Measurements from ENCODE around the gene RECK.

RECK gene

DNA sequence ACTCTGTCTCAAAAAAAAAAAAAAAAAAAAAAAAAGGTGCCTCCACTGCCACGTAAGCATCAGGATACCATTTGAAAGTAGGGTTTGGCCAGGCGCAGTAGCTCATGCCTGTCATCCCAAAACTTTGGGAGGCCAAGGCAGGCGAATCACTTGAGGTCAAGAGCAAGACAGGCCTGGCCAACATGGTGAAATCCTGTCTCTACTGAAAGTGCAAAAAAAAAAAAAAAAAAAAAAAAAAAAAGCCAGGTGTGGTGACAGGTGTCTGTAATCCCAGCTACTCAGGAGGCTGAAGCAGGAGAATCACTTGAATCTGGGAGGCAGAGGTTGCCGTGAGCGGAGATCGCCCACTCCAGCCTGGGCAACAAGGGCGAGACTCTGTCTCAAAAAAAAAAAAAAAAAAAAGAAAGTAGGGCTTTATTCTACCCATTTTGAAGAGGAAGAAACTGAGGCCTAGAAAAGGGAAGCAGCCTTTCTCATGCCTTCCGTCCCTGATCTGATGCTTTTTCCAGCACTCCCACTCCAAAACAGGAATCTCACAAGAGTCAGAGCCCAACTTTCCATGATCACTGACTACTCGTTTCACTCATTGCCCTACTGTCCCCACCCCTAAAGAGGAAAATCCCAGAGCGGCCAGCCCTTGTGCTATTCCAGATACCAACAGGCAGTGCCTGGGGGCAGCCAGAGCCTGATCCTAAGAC is 116.2 kb downstream of the RECK start:
- TF ChIP-seq CTCF (IDR thresholded peaks at IDR 0.05), result no peak

GRCh38 chr9:36153746-36154145 is 117.0 kb downstream of the RECK start:
- no peak for TF ChIP-seq CTCF (IDR thresholded peaks at IDR 0.05)

DNA sequence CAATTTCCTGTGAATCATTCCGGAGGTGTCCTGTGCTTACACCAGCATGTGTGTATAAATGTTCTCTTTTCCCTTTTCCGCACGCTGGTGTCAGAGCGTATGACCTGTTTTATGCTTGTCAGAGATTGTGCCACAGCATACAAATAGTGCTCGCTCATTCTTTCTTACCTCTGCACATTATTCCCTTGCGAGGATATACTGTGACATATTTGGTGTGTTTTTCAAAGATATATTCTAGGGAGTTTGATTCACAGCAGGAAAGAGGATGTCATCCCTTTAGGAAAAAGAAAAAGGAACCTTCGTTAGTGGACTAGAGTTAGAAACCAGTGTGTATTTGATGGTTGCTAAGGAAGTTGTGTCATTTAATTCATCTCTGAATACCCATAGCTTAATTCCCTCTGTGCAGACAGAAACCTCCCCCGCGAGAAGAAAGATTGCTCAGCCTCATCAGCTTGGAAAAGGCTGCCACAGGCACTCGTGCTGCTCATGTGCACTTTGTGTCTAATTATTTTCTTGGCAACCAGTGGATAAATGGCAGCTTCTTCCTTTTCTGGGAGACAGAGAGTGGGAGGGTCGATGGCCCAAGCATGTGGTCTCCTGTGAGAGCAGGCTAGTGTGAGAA is 117.7 kb downstream of the RECK start:
- no peak for TF ChIP-seq CTCF (IDR thresholded peaks at IDR 0.05)

DNA sequence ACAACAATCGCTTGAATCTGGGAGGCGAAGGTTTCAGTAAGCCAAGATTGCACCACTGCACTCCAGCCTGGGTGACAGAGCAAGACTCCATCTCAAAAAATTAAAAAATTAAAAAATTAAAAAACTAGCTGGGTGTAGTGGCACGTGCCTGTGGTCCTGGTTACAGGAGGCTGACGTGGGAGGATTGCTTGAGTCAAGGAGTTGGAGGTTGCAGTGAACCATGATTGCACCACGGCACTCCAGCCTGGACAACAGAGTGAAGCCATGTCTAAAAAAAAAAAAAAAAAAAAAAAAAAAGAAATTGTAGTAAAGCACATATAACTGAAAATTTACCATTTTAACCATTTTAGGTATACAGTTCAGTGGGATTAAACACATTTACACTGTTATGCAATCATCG is 119.4 kb downstream of the RECK start:
- no peak for TF ChIP-seq CTCF (IDR thresholded peaks at IDR 0.05)

DNA sequence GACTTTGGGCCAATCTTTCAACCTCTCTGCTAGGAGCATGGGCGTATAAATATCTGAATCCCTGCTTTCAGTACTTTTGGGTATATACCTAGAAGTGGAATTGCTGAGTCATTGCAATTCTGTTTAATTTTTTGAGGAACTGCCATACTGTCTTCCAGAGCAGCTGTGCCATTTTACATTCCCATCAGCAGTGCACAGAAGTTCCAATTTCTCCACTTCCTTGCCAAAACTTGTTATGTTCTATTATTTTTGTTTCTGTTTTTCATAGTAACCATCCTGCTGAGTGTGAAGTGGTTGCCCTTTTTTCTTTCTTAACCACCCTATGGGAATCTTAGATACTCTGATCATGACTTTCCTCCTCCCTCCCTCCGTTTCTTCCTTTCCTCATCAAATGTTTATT is 121.4 kb downstream of the RECK start:
- no peak for TF ChIP-seq CTCF (IDR thresholded peaks at IDR 0.05)

DNA sequence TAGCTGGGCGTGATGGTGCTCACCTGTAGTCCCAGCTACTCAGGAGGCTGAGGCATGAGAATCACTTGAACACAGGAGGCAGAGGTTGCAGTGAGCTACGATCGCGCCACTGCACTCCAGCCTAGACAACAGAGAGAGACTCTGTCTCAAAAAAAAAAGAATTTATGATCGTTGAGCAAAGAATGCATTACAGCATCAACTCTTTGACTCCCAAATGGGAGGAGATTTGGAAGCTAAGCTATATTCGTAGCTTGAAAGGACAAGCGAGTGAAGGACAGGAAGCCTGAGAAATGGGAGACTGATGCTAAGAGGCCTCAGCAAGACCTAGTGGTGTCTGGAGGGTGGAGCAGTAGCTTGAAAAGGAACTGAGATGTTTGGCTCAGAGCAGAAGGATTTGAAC is 122.2 kb downstream of the RECK start:
- no peak for TF ChIP-seq CTCF (IDR thresholded peaks at IDR 0.05)

GRCh38 chr9:36161187-36161586 is 124.5 kb downstream of the RECK start:
- TF ChIP-seq CTCF (IDR thresholded peaks at IDR 0.05), result no peak

Data from LNCAP (cell line).